CD4-positive, alpha-beta memory T cell (primary cell): ENCODE results near the gene KRABD2.
A peak's percentile ranks its signal among the peaks of the same experiment; 100 is the strongest.

Source experiments
- CTCF ChIA-PET: fragments of 350-600 bp; sonication (Branson Sonifier 250); formaldehyde crosslinking; loops from one replicate; lab custom pipeline; 2021; ENCODE audit warnings: inconsistent platforms; ENCODE audit not compliant: partially characterized antibody; lab: Charles Lee
- POLR2A ChIA-PET: fragments of 350-600 bp; sonication (Branson Sonifier 250); formaldehyde crosslinking; loops from one replicate; lab custom pipeline; 2021; ENCODE audit not compliant: partially characterized antibody; lab: Charles Lee
- DNase-seq, 5 donors: peaks; one replicate each; pipeline versions ENCODE4 v3.0.0 to v3.0.0-alpha.2; 2020 to 2022; ENCODE audit warnings: mixed read lengths in 1 of 5
- H3K27ac ChIP-seq: one replicate; pipeline ENCODE4 v1.7.0; 2013; ENCODE audit warnings: low read depth, low read length
- H3K27me3 ChIP-seq: 2 replicates; pipeline ENCODE4 v1.7.0; 2013; ENCODE audit warnings: mild to moderate bottlenecking, low read length, moderate library complexity; ENCODE audit not compliant: insufficient read depth
- H3K36me3 ChIP-seq: 2 replicates; pipeline ENCODE4 v1.7.0; 2013; ENCODE audit warnings: mild to moderate bottlenecking, low read length, moderate library complexity; ENCODE audit not compliant: insufficient read depth
- H3K4me1 ChIP-seq: 2 replicates; pipeline ENCODE4 v1.7.0; 2013; ENCODE audit warnings: mild to moderate bottlenecking, low read length, moderate library complexity; ENCODE audit not compliant: insufficient read depth
- H3K4me3 ChIP-seq, 2 donors: one replicate each; pipeline ENCODE4 v1.7.0; 2013; ENCODE audit warnings: low read length in 2 of 2, mild to moderate bottlenecking in 1 of 2
- H3K9me3 ChIP-seq, 2 donors: one replicate each; pipeline ENCODE4 v1.7.0; 2013; ENCODE audit warnings: low read length in 2 of 2, control low read depth in 1 of 2; ENCODE audit not compliant: control insufficient read depth in 1 of 2
- H3K27ac Mint-ChIP-seq, 7 donors: one replicate each; pipeline ENCODE4 v1.8.0; 2020 to 2021; ENCODE audit warnings: mixed read lengths in 7 of 7, mild to moderate bottlenecking in 6 of 7, inconsistent platforms in 3 of 7, moderate library complexity in 3 of 7
- H3K27me3 Mint-ChIP-seq, 2 donors: one replicate each; pipeline ENCODE4 v1.8.0; 2020 to 2021; ENCODE audit warnings: mixed read lengths in 2 of 2
- H3K36me3 Mint-ChIP-seq, 2 donors: one replicate each; pipeline ENCODE4 v1.8.0; 2020 to 2021; ENCODE audit warnings: mixed read lengths in 2 of 2, inconsistent platforms in 1 of 2, mild to moderate bottlenecking in 1 of 2
- H3K4me1 Mint-ChIP-seq, 4 donors: one replicate each; pipeline ENCODE4 v1.8.0; 2020 to 2021; ENCODE audit warnings: mixed read lengths in 4 of 4, mild to moderate bottlenecking in 1 of 4
- H3K4me3 Mint-ChIP-seq, 8 donors: one replicate each; pipeline ENCODE4 v1.8.0; 2020 to 2021; ENCODE audit warnings: mixed read lengths in 8 of 8, mild to moderate bottlenecking in 7 of 8, moderate library complexity in 6 of 8, inconsistent platforms in 3 of 8
- H3K9me3 Mint-ChIP-seq, 8 donors: one replicate each; pipeline ENCODE4 v1.8.0; 2020 to 2021; ENCODE audit warnings: mixed read lengths in 8 of 8, mild to moderate bottlenecking in 5 of 8, inconsistent platforms in 3 of 8, moderate library complexity in 1 of 8
- intact Hi-C: fragments of 100-400 bp; cut with micrococcal nuclease; formaldehyde crosslinking; loops from one replicate; pipeline ENCODE4 v1.15.1; 2023

KRABD2 gene

GRCh38 chr17:8393470-8394231 is 17.1 kb upstream of the KRABD2 start:
- Histone ChIP-seq H3K27ac (no peak overlapping the region), H3K9me3 (no peaks in the 10 kb centered on the region), H3K36me3 (no peaks in the 10 kb centered on the region), H3K27me3 (peaks cover 4% of the 10 kb centered on the region), H3K4me3 (no peak overlapping the region), H3K4me1 (peaks cover 19% of the 10 kb centered on the region)
- Mint-ChIP-seq H3K4me3 (peak overlapping the region in 5 of 8 donors; percentile 46 to 68 (median 60)), H3K36me3 (no peaks in the 10 kb centered on the region), H3K4me1 (peaks cover 9 to 15% (median 10%) of the 10 kb centered on the region in 4 donors), H3K9me3 (no peaks in the 10 kb centered on the region), H3K27ac (peak overlapping the region; percentile 64 to 96 (median 93)), H3K27me3 (peaks cover 6 to 13% of the 10 kb centered on the region in 2 donors)
- intact Hi-C loops: no loop called here
- ChIA-PET CTCF (interaction anchor here (0.6 to 2.7 kb wide), 8 partner anchors 10 to 495 kb away, joined by 3 to 13 read pairs (median 6); partner anchors contain the start of gene KRABD2), POLR2A (interaction anchor here (0.6 to 2.8 kb wide), 4 partner anchors 10 to 42 kb away, joined by 3 to 18 read pairs (median 6); partner anchors contain the start of genes KRABD2 and NDEL1)
- DNase-seq: peak; percentile 40 to 77 (median 56)

DNA sequence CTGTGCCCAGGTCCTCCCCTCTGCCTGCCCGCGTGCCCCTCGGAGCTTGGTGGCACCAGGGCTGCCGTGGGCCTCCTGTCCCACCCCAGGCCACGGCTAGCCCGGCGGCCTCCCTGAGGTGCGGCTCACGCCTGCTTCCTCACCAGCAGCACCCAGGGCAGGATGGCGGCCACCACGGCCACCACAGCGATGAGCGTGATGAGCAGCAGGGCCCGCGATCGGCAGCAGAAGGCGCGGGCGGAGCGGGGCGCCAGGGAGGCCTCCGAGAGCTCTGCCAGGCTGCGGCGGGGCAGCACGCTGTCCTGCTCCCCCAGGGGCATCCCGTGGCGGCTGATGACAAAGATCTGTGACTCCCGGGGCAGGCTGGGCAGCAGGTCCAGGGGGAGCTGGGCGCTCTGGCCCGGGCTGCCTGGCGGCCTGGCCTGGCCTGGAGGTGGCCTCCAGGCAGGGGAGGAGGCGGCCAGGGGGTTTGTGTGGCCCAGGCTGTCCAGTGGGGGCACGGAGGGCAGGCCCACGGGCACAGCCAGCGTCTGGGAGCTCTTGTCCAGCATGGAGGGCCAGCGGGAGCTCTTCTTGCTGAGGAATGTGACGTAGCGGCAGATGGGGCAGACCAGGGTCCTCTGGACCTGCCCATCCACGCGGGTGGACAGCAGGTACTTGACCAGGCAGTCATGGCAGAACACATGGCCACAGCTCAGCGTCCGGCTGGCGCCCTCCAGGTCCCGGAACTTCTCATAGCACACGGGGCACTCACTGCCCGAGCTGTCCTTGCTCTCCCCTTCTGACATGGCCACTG is 16.4 kb upstream of the KRABD2 start:
- DNase-seq: no peak
- POLR2A ChIA-PET: interaction anchor here (1.1 to 2.8 kb wide), 3 partner anchors 9 to 43 kb away, joined by 3 to 18 read pairs (median 9); partner anchors contain the start of genes KRABD2 and NDEL1
- H3K36me3 Mint-ChIP-seq: no peaks in the 10 kb centered on the region
- no peaks in the 10 kb centered on the region for H3K9me3 Mint-ChIP-seq
- peaks cover 10 to 21% (median 11%) of the 10 kb centered on the region in 4 donors for H3K4me1 Mint-ChIP-seq
- no peak overlapping the region for H3K27ac ChIP-seq
- H3K4me1 ChIP-seq: peaks cover 19% of the 10 kb centered on the region
- H3K4me3 Mint-ChIP-seq: no peak overlapping the region
- no peaks in the 10 kb centered on the region for H3K36me3 ChIP-seq
- intact Hi-C loops: no loop called here
- H3K9me3 ChIP-seq: no peaks in the 10 kb centered on the region
- H3K27me3 Mint-ChIP-seq: peaks cover 6 to 7% of the 10 kb centered on the region in 2 donors
- H3K4me3 ChIP-seq: no peak overlapping the region
- H3K27me3 ChIP-seq: peaks cover 4% of the 10 kb centered on the region
- H3K27ac Mint-ChIP-seq: peak overlapping the region in 5 of 7 donors; percentile 29 to 96 (median 92)
- CTCF ChIA-PET: interaction anchor here (1.0 to 2.7 kb wide), 2 partner anchors 9 to 15 kb away, joined by 3 to 13 read pairs; no protein-coding TSS in a partner anchor

- intact Hi-C loops: no loop called here
Measured at GRCh38 chr17:8392274-8392673, 15.8 kb upstream of the KRABD2 start.

DNA sequence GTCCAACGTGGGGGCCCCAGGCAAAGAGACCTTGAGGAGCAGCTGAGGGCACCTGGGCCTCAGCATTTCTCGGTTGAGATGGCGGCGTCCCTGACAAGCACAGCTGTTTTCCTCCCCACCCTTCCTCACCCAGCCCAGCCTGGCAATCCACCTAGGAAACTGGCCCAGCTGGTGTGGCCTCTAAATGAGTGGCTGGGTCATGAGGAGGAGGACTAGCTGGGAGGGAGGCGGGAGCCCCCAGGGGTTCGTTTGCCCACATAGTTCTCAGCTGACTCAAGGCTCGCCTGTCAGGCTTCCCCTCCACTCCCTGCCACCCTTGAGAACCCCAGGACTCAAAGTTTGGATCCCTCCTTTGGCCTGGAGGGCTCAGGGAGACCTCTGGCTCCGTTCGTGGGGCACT is 15.2 kb upstream of the KRABD2 start:
- intact Hi-C loops: no loop called here
- Histone ChIP-seq H3K36me3 (no peaks in the 10 kb centered on the region), H3K4me3 (no peak overlapping the region), H3K27ac (no peak overlapping the region), H3K27me3 (no peaks in the 10 kb centered on the region), H3K9me3 (no peaks in the 10 kb centered on the region), H3K4me1 (peaks cover 19% of the 10 kb centered on the region)
- Mint-ChIP-seq H3K27ac (peak overlapping the region in 1 of 7 donors; percentile 30), H3K36me3 (no peaks in the 10 kb centered on the region), H3K27me3 (peaks cover 3 to 4% of the 10 kb centered on the region in 2 donors), H3K4me1 (peaks cover 13 to 28% (median 14%) of the 10 kb centered on the region in 4 donors), H3K4me3 (no peak overlapping the region), H3K9me3 (no peaks in the 10 kb centered on the region)
- no peak for DNase-seq
- POLR2A ChIA-PET: no interaction called here
- CTCF ChIA-PET: interaction anchor here (0.7 to 2.7 kb wide), 3 partner anchors 8 to 18 kb away, joined by 3 to 13 read pairs (median 3); no protein-coding TSS in a partner anchor

More at GRCh38 chr17:8392274-8392673, 15.8 kb upstream of the KRABD2 start:
- Mint-ChIP-seq H3K27me3 (peaks cover 3 to 4% of the 10 kb centered on the region in 2 donors), H3K4me1 (peaks cover 12 to 27% (median 12%) of the 10 kb centered on the region in 4 donors), H3K36me3 (no peaks in the 10 kb centered on the region), H3K4me3 (no peak overlapping the region), H3K27ac (peak overlapping the region in 1 of 7 donors; percentile 64), H3K9me3 (no peaks in the 10 kb centered on the region)
- DNase-seq: no peak
- Histone ChIP-seq H3K9me3 (no peaks in the 10 kb centered on the region), H3K4me1 (peaks cover 19% of the 10 kb centered on the region), H3K4me3 (no peak overlapping the region), H3K27me3 (peaks cover 3% of the 10 kb centered on the region), H3K27ac (no peak overlapping the region), H3K36me3 (no peaks in the 10 kb centered on the region)
- ChIA-PET CTCF (interaction anchor here (0.7 to 2.7 kb wide), 3 partner anchors 9 to 18 kb away, joined by 3 to 13 read pairs (median 3); no protein-coding TSS in a partner anchor), POLR2A (interaction anchor here (2.8 kb wide), 1 partner anchor 16 kb away, joined by 18 read pairs; the partner anchor contains the start of gene KRABD2)

DNA sequence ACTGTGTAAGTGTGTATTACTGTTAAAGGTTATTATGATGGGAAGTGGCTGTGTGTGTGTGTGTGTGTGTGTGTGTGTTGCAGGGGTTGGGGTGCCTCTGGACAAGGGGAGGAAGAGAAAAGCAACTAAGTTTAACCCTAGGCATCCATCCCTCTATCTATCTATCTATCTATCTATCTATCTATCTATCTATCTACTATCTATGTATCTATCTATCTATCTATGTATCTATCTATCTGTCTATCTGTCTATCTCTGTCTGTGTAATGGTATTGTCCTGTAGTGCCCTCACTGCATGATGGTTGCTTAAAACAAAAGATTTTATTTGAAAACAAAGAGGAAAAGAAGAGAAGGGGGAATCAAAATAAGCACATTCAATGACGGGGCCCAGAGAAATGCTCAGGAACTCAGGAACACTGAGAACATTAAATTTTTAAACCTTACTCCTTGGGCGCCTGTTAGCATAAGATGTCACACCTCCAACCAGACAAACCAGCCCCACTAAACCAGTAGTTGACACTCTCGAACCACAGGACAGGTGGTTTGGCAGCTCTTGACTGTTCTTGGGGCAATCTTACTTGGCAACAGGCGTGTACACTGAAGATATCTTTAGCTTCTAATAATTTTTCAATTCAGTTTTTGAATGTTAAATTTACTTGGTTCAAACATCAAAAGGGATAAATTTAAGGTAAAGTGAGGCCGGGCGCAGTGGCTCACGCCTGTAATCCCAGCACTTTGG is 11.6 kb upstream of the KRABD2 start:
- Mint-ChIP-seq H3K9me3 (peaks cover 0 to 5% (median 0%) of the 10 kb centered on the region in 8 donors), H3K27ac (peak overlapping the region in 3 of 7 donors; percentile 43 to 80 (median 78)), H3K27me3 (no peaks in the 10 kb centered on the region), H3K4me3 (peak overlapping the region in 1 of 8 donors; percentile 1), H3K4me1 (peaks cover 13 to 36% (median 20%) of the 10 kb centered on the region in 4 donors), H3K36me3 (peaks cover 1 to 4% of the 10 kb centered on the region in 2 donors)
- Histone ChIP-seq H3K9me3 (no peaks in the 10 kb centered on the region), H3K4me3 (no peak overlapping the region), H3K27ac (no peak overlapping the region), H3K36me3 (no peaks in the 10 kb centered on the region), H3K27me3 (no peaks in the 10 kb centered on the region), H3K4me1 (peaks cover 17% of the 10 kb centered on the region)
- ChIA-PET POLR2A (interaction anchor here (1.1 kb wide), 1 partner anchor 294 kb away, joined by 3 read pairs; no protein-coding TSS in a partner anchor), CTCF (interaction anchor here (2.0 kb wide), 1 partner anchor 11 kb away, joined by 8 read pairs; the partner anchor contains the start of gene KRABD2)
- DNase-seq: no peak
- intact Hi-C loops: no loop called here

GRCh38 chr17:8386841-8387240 is 10.3 kb upstream of the KRABD2 start:
- CTCF ChIA-PET: interaction anchor here (1.0 to 2.0 kb wide), 3 partner anchors 10 to 359 kb away, joined by 3 to 8 read pairs (median 8); partner anchors contain the start of gene KRABD2
- intact Hi-C loops: no loop called here

More at GRCh38 chr17:8386841-8387240, 10.3 kb upstream of the KRABD2 start:
- peak overlapping the region in 3 of 8 donors; percentile 33 to 50 (median 46) for H3K4me3 Mint-ChIP-seq
- Histone ChIP-seq H3K4me1 (peaks cover 20% of the 10 kb centered on the region), H3K27me3 (no peaks in the 10 kb centered on the region), H3K9me3 (no peaks in the 10 kb centered on the region), H3K4me3 (no peak overlapping the region), H3K27ac (no peak overlapping the region), H3K36me3 (peaks cover 3% of the 10 kb centered on the region)
- H3K27ac Mint-ChIP-seq: peak overlapping the region in 2 of 7 donors; percentile 75 to 89
- H3K4me1 Mint-ChIP-seq: peaks cover 18 to 48% (median 28%) of the 10 kb centered on the region in 4 donors
- POLR2A ChIA-PET: interaction anchor here (0.5 to 1.1 kb wide), 3 partner anchors 10 to 292 kb away, joined by 3 to 5 read pairs (median 3); partner anchors contain the start of gene KRABD2
- peaks cover 0 to 7% (median 0%) of the 10 kb centered on the region in 8 donors for H3K9me3 Mint-ChIP-seq
- peaks cover 10 to 17% of the 10 kb centered on the region in 2 donors for H3K36me3 Mint-ChIP-seq
- H3K27me3 Mint-ChIP-seq: no peaks in the 10 kb centered on the region
- no peak for DNase-seq
